HepG2 (cell line): ENCODE results near the gene CDK5RAP2. TPM values are rescaled to one million over a fixed set of nuclear protein-coding genes. Genes with fewer than 3 reads are reported as not detected.
A peak's percentile ranks its signal among the peaks of the same experiment; 100 is the strongest.

Experiments used
- NR2F1 ChIP-seq, 2 experiments: fragments of 450-650 bp in 1 of 2; formaldehyde crosslinking in 1 of 2; IDR thresholded peaks; 2 replicates each; pipeline versions ENCODE4 v1.5.0 to v1.6.1; 2016 to 2020; ENCODE audit warnings: mild to moderate bottlenecking in 1 of 2, missing compliant biosample characterization in 1 of 2, missing genetic modification reagents in 1 of 2, moderate library complexity in 1 of 2
- POLR2A ChIP-seq, 2 experiments: IDR thresholded peaks; 2 replicates each; pipeline ENCODE4 v1.6.1; 2011; ENCODE audit warnings: low read depth in 2 of 2, low read length in 2 of 2, mild to moderate bottlenecking in 1 of 2, moderate library complexity in 1 of 2; ENCODE audit not compliant: insufficient read depth in 1 of 2
- PTBP1 ChIP-seq: fragments of 200-400 bp; formaldehyde crosslinking; IDR thresholded peaks from 2 replicates; pipeline ENCODE4 v1.6.1; 2018; ENCODE audit warnings: low read length, low read depth; ENCODE audit not compliant: poor library complexity, severe bottlenecking
- ZKSCAN5 ChIP-seq: sonication (generic); formaldehyde crosslinking; IDR thresholded peaks from 2 replicates; pipeline ENCODE4 v1.5.1; 2020; ENCODE audit warnings: mild to moderate bottlenecking, missing genetic modification reagents
- ZNF724P ChIP-seq: sonication (generic); formaldehyde crosslinking; IDR thresholded peaks from 2 replicates; pipeline ENCODE4 v1.8.0; 2022; ENCODE audit warnings: missing genetic modification reagents, borderline replicate concordance
- polyA plus RNA-seq, 8 experiments: library from polyadenylated mRNA; depleted of rRNA in 3 of 8; stranded (reverse) in 7 of 8; unstranded in 1 of 8; fragments of >200 nt; fragmentation: Illumina TruSeq in 4 of 8; extraction: Trizol in 4 of 8; gene quantifications; 2 replicates each; pipeline versions ENCODE4 v1.2.1 to v1.2.3, GENCODE V29; 2011 to 2016; ENCODE audit warnings: low read depth in 4 of 8, missing spikeins in 1 of 8, mixed read lengths in 1 of 8; ENCODE audit not compliant: insufficient read depth in 1 of 8
- total RNA-seq, 5 experiments: library from RNA; depleted of rRNA; stranded (reverse); fragments of >200 nt; fragmentation: Illumina TruSeq; extraction: Trizol; gene quantifications; 2 replicates each; pipeline ENCODE4 v1.2.3, GENCODE V29; 2016; ENCODE audit warnings: low read depth in 1 of 5
- TF ChIP-seq, protein P1 (sequence below): sonication (generic); formaldehyde crosslinking; IDR thresholded peaks from one replicate; pipeline ENCODE4 v1.5.1; 2020; ENCODE audit warnings: mild to moderate bottlenecking, missing genetic modification reagents; ENCODE audit errors: not compliant biosample characterization
- TF ChIP-seq, protein P2 (sequence below): sonication (generic); formaldehyde crosslinking; IDR thresholded peaks from 2 replicates; pipeline ENCODE4 v1.4.0; 2020; ENCODE audit warnings: mild to moderate bottlenecking, missing genetic modification reagents

CDK5RAP2 gene
- total and polyA plus RNA-seq, 2 of the 13 experiments (the other 11 are each of a cell fraction or from before 2014, with no cell fraction given) = 31.8 to 42.2 TPM

DNA sequence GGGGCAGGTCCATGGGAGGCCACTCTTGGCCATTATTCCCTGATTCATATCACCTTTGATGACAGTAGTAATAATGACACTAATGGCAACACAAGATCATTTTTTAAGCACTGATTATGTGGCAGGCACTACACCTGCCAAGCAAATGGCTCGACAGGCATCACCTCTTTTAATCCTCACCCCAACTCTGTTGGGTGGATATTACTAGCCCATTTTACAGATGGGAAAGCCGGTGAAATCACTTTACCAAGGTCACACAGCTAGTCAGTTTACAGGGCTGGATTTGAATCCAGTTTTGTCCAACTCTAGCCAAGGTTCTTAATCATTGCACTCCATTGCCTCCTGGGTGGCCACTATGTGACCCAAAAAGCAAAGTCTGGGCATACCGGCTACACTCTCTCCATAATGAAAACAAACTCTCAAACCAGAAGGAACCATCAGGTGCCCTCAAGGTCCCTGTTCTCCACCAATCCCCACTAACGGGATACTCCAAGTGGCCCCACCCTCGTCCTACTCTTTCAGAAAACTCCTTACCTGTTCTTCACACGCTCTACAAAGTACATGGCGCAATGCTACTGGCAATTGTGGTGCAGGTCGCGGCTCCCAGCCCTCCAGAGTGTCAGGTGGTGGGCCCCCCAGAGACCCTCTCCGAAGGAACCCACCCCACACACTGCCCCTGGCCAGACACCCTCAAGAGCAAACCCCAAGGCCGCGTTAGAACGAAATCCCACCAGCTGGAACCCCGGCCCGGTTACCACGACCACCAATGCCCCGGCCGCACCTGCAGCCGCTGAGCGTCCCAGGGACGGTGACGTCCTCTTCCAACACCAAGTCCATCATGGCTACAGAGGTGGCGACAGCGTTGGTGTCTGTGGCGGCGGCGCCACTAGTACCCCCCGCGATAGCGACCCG, 572 bp downstream of the CDK5RAP2 start (continued):
- TF ChIP-seq ZNF724P (CRISPR knock-in tag) = no peak
- TF ChIP-seq ZKSCAN5 (CRISPR knock-in tag) = no peak
- TF ChIP-seq, protein P1, sequence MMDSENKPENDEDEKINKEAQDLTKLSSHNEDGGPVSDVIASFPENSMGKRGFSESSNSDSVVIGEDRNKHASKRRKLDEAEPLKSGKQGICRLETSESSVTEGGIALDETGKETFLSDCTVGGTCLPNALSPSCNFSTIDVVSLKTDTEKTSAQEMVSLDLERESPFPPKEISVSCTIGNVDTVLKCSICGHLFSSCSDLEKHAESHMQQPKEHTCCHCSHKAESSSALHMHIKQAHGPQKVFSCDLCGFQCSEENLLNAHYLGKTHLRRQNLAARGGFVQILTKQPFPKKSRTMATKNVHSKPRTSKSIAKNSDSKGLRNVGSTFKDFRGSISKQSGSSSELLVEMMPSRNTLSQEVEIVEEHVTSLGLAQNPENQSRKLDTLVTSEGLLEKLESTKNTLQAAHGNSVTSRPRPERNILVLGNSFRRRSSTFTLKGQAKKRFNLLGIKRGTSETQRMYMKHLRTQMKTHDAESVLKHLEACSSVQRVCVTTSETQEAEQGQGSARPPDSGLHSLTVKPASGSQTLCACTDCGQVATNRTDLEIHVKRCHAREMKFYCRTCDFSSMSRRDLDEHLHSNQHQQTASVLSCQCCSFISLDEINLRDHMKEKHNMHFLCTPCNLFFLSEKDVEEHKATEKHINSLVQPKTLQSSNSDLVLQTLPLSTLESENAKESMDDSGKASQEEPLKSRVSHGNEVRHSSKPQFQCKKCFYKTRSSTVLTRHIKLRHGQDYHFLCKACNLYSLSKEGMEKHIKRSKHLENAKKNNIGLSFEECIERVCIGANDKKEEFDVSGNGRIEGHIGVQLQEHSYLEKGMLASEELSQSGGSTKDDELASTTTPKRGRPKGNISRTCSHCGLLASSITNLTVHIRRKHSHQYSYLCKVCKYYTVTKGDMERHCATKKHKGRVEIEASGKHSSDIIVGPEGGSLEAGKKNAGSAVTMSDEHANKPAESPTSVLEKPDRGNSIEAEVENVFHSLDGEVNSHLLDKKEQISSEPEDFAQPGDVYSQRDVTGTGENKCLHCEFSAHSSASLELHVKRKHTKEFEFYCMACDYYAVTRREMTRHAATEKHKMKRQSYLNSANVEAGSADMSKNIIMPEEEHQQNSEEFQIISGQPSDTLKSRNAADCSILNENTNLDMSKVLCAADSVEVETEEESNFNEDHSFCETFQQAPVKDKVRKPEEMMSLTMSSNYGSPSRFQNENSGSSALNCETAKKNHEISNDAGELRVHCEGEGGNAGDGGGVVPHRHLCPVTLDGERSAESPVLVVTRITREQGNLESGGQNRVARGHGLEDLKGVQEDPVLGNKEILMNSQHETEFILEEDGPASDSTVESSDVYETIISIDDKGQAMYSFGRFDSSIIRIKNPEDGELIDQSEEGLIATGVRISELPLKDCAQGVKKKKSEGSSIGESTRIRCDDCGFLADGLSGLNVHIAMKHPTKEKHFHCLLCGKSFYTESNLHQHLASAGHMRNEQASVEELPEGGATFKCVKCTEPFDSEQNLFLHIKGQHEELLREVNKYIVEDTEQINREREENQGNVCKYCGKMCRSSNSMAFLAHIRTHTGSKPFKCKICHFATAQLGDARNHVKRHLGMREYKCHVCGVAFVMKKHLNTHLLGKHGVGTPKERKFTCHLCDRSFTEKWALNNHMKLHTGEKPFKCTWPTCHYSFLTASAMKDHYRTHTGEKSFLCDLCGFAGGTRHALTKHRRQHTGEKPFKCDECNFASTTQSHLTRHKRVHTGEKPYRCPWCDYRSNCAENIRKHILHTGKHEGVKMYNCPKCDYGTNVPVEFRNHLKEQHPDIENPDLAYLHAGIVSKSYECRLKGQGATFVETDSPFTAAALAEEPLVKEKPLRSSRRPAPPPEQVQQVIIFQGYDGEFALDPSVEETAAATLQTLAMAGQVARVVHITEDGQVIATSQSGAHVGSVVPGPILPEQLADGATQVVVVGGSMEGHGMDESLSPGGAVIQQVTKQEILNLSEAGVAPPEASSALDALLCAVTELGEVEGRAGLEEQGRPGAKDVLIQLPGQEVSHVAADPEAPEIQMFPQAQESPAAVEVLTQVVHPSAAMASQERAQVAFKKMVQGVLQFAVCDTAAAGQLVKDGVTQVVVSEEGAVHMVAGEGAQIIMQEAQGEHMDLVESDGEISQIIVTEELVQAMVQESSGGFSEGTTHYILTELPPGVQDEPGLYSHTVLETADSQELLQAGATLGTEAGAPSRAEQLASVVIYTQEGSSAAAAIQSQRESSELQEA = no peak
- TF ChIP-seq PTBP1 = no peak
- no peak for TF ChIP-seq NR2F1 (CRISPR knock-in tag; IDR thresholded peaks at IDR 0.05)
- TF ChIP-seq, protein P2, sequence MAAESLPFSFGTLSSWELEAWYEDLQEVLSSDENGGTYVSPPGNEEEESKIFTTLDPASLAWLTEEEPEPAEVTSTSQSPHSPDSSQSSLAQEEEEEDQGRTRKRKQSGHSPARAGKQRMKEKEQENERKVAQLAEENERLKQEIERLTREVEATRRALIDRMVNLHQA = no peak
- TF ChIP-seq POLR2A (IDR thresholded peaks at IDR 0.05; ENCODE audit: insufficient read depth in 1 of 2, low read depth in 2 of 2, low read length in 2 of 2) = peak in 1 of 2 experiments; percentile 33; a peak in 1 of 4 replicates
